GM21367 (cell line): ENCODE results near the gene NEU3.
"Not testable (repeated sequence)": the region's sequence is repeated elsewhere in the genome, so short reads cannot be mapped to it uniquely, and the experiment has no call there.

Source experiments
- ATAC-seq: cut with Tn5 transposase; IDR thresholded peaks from one replicate; pipeline ENCODE4 v1.9.1; 2021; ENCODE audit not compliant: unreplicated experiment

NEU3 gene

DNA sequence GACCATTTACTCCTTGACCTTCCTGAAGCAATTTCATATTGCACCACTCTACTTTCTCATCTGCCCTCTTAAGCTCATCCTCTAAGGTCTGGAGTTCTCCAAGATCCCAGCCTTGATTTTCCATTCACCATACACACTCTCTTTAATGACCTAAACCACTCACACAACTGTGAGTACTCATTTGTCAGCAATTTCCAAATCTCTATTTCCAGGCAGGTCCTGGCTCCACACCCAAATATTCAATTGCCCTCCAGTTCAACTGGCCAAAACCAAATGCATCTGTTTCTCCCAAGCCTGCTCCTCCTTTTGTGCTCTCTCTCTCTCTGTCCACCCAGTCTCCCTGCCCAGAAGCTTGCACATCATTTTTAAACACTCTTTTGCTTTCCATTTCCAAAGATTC is 39.6 kb downstream of the NEU3 start:
- no peak for ATAC-seq

DNA sequence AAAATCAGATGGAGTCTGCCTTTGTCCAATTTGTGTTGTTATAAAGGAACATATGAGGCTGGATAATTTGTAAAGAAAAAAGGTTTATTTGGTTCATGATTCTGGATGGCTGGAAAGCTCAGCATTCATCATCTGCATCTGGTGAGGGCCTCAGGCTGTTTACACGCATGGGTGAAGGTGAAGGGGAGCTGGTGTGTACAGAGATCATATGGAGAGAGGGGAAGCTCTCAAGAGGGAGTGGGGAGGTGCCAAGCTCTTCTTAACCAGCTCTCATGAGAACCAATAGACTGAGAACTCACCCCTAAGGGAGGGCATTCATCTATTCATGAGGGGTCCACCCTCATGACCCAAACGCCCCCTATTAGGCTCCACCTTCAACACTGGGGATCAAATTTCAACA is 40.0 kb downstream of the NEU3 start:
- ATAC-seq: no peak

DNA sequence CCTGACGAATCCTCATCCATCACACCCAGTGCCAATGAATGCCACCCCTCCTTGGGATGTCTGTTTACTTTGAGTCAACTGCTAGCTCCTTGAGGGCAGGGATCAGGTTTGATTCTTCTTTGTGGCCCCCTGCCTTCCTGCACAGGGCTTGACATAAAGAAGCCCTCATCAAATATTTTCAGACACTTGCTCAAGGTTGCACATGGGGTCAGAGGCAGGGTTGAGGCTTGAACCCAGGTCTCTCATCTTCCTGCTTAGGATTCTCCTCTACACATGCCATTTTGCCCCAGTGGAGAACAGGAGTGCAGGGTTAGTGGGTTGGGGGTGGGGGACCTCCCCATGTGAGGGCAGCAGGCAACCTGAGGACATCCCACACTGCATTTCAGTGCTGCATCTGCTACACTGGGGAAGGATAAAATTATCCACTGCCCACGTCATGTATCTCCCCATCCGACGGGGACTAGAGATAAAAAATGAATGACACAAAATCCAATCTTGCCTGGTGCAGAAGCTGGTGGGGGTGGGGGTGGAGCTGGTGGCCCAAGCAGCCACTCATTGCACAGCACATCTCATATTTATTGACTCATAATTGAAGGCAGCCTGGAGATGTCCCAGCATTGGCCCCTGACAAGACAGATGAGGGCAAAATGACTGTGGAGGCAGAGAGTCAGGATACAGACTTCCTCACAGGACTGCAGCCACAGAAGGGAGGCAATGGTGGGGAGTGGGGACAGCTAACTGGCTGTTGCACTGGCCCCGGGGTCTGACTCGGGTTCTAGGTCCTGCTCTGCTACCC is 41.3 kb downstream of the NEU3 start:
- ATAC-seq: no peak

GRCh38 chr11:75031224-75031753 is 42.6 kb downstream of the NEU3 start:
- no peak for ATAC-seq

DNA sequence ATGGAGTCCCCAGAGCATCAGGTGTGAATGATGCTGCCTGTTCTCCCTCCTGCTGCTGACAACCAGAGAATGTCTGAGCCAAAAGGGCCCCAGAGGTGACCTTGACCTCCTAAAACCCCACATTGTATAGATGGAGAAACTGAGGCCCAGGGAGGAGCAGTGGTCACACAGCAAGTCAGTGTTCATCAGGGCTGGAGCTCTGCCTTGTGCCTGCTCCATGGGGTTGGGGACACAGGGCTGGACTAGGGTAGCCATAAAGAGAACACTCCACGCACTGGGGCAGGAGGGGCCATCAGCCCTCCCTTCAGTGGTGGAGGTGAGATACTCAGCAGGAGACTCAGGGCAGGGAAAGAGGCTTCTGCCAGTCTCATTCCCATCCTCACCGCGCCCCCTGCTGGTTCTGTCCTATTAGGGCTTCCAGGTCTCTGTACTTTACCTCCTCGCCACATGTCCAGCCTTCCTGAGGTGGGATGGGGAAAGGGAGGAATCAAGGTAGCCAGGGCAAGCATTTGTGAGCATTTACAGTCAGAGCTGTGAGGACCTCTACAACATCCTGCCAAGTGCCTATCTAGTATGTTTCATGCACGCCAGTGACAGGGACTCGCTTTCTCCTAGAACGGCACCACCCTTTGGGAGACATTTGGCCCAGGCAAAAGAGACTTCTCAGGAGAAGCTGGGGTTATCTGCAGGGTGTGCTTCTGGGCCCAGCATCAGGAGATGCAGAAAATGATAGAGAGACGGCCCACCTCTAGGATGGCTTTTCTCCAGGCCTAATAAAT is 43.2 kb downstream of the NEU3 start:
- no peak for ATAC-seq

DNA sequence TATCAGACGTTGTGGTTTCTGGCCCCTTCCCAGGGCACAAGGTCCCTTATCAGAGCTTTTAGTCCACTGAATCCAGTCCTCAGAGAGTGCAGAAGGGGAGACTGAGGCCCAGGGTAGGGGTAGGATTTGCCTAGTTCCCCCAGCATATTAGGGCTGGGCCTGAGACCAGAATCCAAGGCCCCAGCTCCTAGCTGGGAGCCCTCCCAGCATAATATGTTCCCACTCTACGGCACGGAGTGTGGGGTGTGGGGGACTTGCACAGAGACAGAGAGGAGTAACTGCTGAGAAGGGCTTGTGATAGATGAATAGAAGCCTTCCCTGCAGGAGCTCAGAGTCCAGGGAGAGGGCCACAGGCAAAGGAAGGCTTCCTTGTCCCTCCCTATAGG is 43.8 kb downstream of the NEU3 start:
- ATAC-seq: no peak

- no peak for ATAC-seq
These were observed 45.2 kb downstream of the NEU3 start for GRCh38 chr11:75033916-75034315.

GRCh38 chr11:75035256-75035655 is 46.5 kb downstream of the NEU3 start:
- no peak for ATAC-seq

DNA sequence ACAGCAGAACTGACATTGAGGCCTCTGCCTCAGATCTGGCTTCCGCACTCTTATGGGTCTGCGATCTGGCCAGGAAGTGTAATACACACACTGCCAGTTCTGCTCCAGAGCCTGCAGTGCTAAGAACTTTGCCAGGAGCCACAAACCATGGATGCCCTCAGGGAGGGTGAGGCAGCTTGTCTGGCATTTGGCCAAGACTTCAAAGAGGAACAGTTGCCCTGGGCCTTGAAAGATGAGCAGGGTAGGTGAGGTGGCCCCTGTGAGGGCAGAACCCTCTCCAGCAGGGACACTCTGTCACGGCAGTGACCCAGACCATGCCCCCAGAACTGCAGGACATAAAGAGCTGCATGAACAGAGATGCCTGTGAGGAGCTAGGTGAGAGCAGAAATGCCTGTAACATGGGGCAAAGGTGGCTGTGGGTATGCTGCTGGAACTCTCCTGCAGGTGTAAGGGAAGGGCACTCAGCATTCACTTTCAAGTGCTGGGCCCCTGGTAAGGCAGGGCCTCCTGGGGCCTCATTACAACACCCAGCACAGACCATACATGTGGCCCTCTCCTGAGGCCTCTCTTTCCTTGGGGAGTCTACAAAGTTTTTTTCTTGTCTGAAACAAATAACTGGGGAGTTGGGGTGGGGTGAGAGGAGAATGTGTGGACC is 47.3 kb downstream of the NEU3 start:
- no peak for ATAC-seq

- no peak for ATAC-seq
These were observed 51.5 kb downstream of the NEU3 start for GRCh38 chr11:75040167-75040770.

DNA sequence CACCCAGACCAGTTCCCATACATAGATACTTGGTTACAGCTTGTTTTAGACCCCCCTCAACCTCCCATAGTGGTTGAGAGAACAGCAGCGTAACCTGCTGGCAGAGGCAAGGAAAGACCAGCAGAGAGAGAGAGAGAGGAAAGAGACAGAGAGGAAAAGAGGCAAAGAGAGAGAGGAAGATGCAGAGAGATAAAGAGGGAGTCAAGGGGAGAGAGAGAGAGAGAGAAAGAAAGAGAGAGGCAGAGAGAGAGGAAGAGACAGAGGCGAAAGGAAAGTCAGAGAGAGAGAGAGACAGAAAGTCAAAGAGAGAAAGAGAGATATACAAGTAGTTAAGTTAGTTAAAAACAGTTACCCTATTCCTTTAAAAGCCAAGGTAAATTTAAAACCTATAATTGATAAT is 52.5 kb downstream of the NEU3 start:
- no peak for ATAC-seq

- not testable (repeated sequence) for ATAC-seq
These were observed 53.1 kb downstream of the NEU3 start for GRCh38 chr11:75041821-75042220.

DNA sequence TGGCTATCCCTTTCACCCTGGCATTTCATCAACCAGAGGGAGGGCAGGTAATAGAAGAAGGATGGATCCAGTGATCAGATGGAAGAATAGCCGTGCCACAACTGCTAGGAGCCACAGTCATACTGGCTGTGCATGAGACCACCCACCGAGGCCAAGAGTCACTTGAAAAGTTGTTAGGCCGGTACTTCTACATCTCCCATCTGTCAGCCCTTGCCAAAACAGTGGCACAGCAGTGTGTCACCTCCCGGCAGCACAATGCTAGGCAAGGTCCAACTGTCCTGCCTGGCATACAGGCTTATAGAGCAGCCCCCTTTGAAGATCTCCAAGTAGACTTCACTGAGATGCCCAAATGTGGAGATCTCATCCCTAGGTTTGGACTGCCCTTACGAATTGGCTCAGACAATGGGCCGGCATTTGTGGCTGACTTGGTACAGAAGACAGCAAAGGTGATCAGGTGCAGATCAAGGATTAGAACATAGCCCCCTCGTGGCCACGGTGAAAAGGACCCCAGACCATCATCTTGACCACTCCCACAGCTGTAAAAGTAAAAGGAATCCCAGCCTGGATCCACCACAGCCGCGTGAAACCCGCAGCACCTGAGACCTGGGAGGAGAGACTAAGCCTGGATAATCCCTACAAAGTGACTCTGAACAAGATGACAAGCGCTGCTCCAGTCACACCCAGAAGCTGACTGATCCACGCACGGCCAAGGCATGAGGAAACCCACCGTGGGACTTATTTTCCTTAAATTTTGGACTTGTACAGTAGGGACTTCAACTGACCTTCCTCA is 55.8 kb downstream of the NEU3 start:
- not testable (repeated sequence) for ATAC-seq

GRCh38 chr11:75046668-75047067 is 57.9 kb downstream of the NEU3 start:
- not testable (repeated sequence) for ATAC-seq

GRCh38 chr11:75047191-75047590 is 58.5 kb downstream of the NEU3 start:
- no peak for ATAC-seq

- not testable (repeated sequence) for ATAC-seq
These were observed 61.0 kb downstream of the NEU3 start for GRCh38 chr11:75049501-75050266.

- ATAC-seq: no peak
These were observed 61.8 kb downstream of the NEU3 start for GRCh38 chr11:75050516-75050915.

- ATAC-seq: no peak
These were observed 62.3 kb downstream of the NEU3 start for GRCh38 chr11:75051043-75051442.

- ATAC-seq: no peak
These were observed 63.7 kb downstream of the NEU3 start for GRCh38 chr11:75052457-75052856.

DNA sequence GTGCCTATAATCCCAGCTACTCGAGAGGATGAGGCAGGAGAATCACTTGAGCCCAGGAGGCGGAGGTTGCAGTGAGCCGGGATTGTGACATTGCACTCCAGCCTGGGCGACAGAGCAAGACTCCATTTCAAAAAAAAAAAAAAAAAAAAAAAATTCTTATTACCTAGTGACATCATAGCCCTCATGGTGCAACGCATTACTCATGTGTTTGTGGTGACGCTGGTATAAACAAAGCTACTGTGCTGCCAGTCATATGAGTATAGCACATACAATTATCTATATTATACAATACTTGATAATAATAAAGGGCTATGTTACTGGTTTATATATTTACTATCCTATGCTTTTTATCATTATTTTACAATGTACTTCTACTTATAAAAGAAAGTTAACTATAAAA is 66.8 kb downstream of the NEU3 start:
- no peak for ATAC-seq
